HG03354 (cell line): ENCODE data around the gene ASRGL1.
"Not testable (repeated sequence)": the region's sequence is repeated elsewhere in the genome, so short reads cannot be mapped to it uniquely, and the experiment has no call there.

Experiments used
- ATAC-seq: cut with Tn5 transposase; IDR thresholded peaks from one replicate; pipeline ENCODE4 v1.9.1; 2021; ENCODE audit warnings: mild to moderate bottlenecking; ENCODE audit not compliant: unreplicated experiment, poor library complexity, severe bottlenecking

Gene ASRGL1

DNA sequence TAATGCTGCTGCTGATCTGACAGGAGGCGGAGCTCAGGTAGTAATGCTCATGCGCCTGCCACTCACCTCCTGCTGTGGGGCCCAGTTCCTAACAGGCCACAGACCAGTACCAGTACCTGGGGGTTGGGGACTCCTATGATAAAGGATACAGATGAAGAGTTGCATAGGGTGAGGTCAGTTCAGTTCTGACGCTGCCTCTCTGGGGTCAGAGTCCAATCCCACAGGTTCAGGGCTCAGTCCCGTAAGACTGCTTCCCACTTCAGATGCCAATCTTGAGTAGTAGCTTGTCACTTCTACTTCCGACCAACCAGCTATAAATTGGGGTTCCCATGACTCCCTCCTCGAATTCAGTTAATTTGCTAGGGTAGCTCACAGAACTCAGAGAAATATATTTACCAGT, 8.6 kb downstream of the ASRGL1 start:
- ATAC-seq: no peak

DNA sequence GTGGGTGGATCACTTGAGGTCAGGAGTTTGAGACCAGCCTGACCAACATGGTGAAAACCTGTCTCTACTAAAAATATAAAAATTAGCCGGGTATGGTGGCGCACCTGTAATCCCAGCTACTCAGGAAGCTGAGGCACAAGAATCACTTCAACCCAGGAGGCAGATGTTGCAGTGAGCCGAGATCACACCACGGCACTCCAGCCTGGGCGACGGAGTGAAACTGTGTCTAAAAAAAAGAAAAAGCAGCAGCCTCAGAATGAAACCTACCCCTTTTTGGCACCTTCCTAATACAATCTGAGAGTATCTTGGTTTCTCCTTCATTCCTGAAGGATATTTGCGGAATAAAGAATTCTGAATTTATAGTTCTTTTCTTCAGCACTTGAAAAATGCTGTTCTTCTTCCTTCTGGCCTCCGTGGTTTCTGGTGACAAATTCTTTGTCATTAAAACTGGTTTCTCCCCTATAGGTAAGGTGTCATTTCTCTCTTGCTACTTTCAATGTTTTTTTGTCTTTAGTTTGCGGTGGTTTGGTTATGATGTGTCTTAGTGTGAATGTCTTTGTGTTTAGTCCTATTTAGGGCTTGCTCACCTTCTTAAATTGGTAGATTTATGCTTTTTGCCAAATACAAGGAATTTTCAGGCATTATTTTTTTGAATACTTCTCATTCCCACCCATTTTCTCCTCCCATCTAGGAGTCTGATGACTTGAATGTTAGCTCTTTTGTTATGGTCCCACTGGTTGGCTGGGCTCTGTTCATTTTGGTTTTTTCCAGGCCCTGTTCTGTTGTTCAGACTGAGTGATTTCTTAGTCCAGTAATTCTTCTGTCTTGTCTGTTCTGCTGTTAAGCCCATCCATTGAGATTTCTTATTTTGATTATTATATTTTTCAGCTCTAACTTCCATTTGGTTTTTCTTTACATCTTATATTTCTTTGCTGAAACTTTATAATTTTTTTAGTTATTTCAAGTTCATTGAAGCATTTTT, 15.4 kb downstream of the ASRGL1 start:
- ATAC-seq: no peak

GRCh38 chr11:62353841-62354240, 16.6 kb downstream of the ASRGL1 start:
- ATAC-seq: no peak

GRCh38 chr11:62358273-62358672, 21.0 kb downstream of the ASRGL1 start:
- ATAC-seq: no peak

DNA sequence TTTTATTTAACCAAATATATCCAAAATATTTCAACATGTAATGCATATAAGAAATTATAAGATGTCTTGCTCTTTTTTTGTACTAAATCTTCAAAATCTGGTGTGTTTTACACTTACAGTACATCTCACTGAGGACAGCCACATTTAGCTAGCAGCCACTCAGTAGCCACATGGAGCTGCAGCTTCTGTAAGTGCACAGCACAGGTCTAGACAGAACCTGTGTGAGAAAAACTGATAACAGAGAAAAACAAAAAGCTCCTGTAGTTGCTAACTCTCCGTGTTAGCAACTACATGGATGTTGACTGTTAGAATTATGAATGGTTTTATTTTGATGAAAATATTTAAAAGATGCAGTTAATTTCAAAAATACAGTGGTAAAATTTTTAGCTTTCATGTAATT, 22.2 kb downstream of the ASRGL1 start:
- ATAC-seq: no peak

GRCh38 chr11:62360685-62361084, 23.4 kb downstream of the ASRGL1 start:
- no peak for ATAC-seq

DNA sequence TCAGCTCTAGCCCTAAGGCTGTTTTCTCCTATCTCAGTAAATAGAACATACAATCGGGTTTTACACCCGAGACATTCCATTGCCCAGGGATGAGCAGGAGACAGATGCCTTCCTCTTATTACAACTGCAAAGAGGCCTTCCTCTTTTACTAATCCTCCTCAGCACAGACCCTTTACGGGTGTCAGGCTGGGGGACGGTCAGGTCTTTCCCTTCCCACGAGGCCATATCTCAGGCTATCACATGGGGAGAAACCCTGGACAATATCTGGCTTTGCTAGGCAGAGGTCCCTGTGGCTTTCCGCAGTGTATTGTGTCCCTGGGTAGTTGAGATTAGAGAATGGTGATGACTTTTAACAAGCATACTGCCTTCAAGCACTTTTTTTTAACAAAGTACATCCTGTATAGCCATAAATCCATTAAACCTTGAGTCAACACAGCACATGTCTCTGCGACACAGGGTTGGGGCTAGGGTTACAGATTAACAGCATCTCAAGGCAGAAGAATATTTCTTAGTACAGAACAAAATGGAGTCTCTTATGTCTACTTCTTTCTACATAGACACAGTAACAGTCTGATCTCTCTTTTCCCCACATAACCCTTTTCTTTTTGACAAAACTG, 31.7 kb downstream of the ASRGL1 start:
- not testable (repeated sequence) for ATAC-seq

DNA sequence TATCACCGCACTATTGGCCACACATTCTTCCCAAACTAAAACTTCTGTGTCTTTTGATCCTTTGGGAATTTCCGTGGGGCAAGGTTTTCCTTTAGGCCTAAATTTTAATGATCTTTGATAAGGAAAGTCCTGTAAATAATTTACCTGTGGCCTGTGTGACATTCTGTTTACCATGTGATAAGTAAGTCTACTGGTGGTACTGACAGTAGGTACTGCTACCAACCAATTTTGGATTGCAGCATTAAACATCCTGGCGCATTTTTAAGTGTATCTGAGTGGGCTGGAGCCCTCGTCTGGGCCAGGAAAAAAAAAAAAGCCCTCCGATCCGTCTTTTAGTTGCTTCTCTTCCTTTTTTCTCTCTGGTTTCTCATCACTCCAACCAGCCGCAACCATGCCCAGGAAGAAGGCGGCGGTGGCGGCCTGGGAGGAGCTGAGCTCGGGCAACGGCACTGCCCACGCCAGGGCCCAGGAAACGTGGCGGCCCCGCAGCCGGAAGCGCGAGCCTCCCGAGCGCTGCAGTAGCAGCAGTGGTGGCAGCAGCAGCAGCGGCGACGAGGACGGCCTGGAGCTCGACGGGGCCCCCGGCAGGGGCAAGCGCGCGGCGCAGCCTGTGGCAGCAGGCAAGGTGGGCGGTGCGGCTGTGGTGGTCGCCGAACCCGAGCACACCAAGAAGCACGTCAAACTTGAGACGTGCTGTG, 33.6 kb downstream of the ASRGL1 start:
- no peak for ATAC-seq

DNA sequence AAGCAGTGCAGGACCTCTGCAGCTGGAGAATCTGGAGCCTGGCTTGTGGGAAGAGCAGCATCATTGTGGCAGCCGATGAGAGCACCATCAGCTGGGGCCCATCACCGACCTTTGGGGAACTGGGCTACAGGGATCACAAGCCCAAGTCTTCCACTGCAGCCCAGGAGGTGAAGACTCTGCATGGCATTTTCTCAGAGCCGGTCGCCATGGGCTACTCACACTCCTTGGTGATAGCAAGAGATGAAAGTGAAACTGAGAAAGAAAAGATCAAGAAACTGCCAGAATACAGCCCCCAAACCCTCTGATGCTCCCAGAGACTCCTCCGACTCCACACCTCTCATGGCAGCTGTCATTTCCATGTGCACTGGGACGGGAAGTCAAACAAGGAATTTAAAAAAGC, 35.6 kb downstream of the ASRGL1 start:
- no peak for ATAC-seq

GRCh38 chr11:62373464-62374119, 36.3 kb downstream of the ASRGL1 start:
- no peak for ATAC-seq

DNA sequence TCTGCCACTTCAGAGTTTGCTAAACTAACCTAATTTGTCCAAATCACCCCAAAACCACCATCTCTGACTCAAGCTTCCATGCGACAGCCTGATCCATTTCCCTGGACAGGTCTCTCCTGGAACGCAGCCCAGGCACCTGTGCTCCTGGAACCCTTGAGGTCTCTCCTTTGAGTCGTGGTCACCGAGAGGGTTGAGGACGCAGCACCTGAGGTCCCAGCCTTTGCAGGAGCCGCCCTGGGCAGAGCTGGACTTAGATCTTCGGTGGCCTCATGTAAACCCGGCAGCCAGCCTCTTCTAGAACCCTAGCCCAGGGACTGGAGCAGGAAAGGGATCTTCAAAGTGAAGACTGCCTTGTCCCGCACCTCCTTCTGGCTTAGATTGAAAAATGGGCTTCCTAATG, 37.6 kb downstream of the ASRGL1 start:
- no peak for ATAC-seq

DNA sequence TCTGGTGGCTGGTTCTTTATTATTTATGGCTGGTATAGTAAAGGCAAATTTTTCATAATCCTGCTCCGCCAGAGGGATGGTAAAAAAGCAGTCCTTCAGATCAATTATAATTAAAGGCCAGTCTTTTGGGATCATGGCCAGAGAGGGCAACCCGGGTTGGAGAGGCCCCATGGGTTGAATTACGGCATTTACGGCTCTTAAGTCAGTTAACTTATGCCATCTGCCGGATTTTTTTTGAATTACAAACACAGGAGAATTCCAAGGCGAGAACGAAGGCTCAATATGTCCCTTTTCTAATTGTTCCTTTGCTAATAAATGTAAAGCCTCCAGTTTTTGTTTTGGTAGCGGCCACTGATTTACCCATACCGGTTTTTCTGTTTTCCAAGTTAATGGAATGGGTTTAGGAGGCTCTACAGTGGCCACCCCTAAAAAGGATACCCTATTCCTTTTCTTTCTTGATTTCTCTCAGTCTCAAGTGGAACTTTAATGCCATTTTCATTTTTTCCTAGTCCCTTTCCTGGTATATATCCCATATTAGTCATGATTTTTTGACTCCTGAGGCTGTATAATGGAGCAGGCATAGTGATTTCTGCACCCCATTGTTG, 41.3 kb downstream of the ASRGL1 start:
- ATAC-seq: not testable (repeated sequence)

GRCh38 chr11:62379586-62379985, 42.3 kb downstream of the ASRGL1 start:
- ATAC-seq: not testable (repeated sequence)

DNA sequence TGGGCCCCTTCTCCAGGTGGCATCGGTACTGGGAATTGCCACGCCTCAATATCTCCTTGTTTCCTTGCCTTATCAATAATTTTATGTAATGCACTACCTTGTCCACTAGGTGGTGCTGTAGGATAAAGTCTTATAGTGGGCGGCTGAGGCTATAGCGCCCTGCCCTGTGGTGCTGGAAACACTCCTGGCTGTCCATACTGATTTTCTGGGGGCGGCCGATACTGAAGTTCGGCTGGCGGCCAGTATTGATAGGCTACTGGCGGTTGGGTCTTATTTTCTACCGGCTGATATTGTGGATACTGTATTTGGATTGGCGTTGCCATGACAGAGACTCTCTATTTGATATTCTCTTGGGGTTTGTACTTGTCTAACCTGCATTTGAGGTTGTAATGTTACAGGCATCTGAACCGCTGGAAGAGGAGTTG, 43.6 kb downstream of the ASRGL1 start:
- ATAC-seq: not testable (repeated sequence)

DNA sequence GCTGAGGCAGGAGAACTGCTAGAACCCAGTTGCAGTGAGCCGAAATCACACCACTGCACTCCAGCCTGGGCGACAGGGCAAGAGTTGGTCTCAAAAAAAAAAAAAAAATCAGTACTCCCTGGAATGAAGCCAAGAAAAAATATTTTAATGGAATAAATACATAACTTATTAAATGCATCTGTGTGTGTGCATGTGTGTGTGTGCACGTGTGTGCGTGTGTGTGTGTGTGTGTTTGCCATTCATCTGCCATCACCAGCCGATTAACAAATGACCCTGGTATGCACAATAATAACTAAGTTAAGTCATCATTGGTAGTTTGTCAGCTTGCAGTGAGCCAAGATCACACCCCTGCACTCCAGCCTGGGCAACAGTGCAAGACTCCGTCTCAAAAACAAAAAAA, 46.6 kb downstream of the ASRGL1 start:
- ATAC-seq: no peak

- ATAC-seq: not testable (repeated sequence)
Observed at GRCh38 chr11:62386083-62386482, 48.8 kb downstream of the ASRGL1 start.

- no peak for ATAC-seq
Observed at GRCh38 chr11:62387381-62387780, 50.1 kb downstream of the ASRGL1 start.

DNA sequence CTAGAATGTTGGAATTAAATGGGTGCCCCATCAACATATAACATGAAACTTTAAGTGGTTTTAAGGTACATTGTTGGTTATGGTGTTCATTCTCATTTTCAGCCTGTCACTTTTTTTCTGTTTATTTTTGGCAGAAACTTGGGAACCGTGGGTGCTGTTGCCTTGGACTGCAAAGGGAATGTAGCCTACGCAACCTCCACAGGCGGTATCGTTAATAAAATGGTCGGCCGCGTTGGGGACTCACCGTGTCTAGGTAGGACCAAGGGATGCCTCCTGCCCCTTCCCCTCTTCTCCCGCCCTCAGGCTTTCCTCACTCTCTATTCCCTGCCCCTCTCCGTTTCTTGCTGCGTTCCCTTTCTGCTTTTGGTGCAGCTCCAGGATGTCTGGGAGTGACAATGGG, 51.8 kb downstream of the ASRGL1 start:
- ATAC-seq: no peak

DNA sequence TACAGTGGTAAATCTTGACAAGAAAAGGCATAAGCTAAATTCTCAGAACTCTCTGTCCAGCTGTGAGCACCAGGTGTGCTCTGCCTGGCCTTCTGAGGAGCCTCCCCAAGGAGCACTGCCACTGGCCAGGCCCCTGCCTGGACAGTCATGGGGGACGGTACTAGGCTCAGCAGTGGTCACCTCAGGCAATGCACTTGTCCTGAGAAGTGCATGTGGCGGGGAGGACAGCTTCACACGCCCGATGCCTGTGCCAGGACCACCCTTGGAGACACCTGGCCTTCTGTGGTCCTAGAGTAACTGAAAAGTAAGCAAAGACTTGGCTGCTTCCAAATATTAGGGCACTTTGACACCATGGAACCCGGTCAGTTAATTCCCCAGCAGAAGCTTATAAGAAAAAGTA, 53.0 kb downstream of the ASRGL1 start:
- ATAC-seq: no peak

DNA sequence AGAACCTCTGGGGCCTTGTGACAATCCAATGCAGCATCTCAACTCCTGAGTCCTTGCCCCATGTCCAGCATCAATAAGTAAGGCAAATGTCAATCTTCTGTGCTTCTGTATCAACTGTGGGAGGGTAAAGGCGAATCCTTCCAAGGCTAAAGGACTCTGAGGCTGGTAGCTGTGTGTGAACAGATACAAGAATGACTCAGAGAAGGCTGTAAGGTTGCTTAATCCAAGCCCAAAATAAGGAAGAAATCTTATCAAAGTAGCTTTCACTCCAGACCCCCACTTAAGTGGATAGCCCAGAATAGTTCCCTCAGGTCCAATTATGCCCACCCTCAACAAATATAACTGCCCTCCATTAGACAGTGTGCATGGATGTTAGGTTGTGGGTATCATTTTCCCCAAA, 53.5 kb downstream of the ASRGL1 start:
- no peak for ATAC-seq
